ENCODE data around the gene PRSS27.
"Not testable (repeated sequence)": the region's sequence is repeated elsewhere in the genome, so short reads cannot be mapped to it uniquely, and the experiment has no call there.

The PRSS27 gene

DNA sequence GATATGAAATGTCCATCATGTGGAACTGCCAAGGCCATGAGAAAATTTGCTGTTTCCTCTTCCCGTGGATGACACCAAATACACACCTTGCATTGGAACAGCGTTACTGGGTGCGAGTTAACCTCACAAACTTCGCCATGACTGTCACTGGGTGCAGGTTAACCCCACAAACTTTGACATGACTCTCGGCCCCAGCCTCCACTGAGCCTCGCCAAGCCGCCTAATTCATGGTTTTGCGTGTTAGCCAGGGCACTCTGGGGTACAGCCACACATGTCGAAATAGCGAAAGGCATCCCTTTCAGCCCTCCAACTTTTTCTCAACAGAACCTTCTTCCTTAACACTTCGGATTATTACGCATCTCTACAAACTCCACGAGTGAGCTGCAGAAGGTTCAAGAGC is 48.3 kb downstream of the PRSS27 start:
- no peak for DNase-seq (ENCODE audit: low spot score)

DNA sequence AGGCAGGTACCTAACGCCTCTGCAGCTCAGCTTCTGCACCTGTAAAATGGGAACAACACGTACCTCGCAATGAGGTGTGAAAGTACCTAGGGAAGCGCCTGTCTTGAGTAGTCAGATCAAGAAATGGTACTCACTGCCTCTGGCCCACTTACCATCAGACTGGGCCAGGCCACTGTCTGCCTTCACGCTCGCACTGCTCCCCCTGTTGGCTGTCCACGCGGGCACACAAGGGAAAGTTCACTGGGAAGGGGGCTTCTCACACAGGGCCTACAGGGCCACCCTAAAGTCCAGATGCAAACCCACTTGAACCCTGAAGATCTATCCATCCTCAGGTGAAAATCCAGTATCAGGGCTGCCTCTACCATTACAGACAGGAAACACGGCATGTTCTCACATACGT is 48.8 kb downstream of the PRSS27 start:
- DNase-seq (ENCODE audit: low spot score) = not testable (repeated sequence)

DNA sequence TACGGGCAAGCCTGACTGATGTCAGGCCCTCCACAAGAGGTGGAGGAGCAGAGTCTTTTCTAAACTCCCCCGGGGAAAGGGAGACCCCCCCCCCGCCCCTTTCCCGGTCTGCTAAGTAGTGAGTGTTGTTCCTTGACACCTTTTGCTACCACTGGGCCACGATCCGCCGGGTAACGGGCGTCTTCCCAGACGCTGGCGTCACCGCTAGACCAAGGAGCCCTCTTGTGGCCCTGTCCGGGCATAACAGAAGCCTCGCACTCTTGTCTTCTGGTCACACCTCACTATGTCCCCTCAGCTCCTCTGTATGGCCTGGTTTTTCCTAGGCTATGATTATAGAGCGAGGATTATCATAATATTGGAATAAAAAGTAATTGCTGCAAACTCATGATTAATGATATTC is 50.0 kb downstream of the PRSS27 start:
- not testable (repeated sequence) for DNase-seq (ENCODE audit: low spot score)

DNA sequence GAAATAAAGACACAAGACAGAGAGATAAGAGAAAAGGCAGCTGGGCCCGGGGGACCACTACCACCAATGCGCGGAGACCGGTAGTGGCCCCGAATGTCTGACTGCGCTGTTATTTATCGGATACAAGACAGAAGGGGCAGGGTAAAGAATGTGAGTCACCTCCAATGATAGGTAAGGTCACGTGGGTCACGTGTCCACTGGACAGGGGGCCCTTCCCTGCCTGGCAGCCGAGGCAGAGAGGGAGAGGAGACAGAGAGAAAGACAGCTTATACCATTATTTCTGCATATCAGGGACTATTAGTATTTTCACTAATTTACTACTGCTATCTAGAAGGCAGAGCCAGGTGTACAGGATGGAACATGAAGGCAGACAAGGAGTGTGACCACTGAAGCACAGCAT is 50.4 kb downstream of the PRSS27 start:
- not testable (repeated sequence) for DNase-seq (ENCODE audit: low spot score)

DNA sequence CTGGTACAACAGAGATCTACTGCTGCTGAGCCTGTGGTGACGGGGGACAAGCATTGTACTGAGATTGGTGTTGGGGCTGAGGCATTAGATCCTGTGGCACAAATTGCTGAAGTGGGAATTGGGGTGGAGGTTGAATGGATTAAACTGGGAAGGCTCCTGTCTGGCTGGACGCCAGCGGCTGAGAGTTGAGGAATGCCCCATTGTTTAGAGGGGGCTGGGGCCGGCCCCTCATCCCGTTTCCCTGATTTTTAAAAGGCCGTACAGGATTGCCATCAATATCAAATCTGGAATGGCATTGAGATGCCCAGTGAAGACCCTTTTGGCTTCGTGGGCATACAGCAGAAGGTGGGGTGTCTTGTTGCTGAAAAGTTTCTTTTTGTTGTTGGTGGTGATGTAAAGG is 53.4 kb downstream of the PRSS27 start:
- not testable (repeated sequence) for DNase-seq (ENCODE audit: low spot score)

DNA sequence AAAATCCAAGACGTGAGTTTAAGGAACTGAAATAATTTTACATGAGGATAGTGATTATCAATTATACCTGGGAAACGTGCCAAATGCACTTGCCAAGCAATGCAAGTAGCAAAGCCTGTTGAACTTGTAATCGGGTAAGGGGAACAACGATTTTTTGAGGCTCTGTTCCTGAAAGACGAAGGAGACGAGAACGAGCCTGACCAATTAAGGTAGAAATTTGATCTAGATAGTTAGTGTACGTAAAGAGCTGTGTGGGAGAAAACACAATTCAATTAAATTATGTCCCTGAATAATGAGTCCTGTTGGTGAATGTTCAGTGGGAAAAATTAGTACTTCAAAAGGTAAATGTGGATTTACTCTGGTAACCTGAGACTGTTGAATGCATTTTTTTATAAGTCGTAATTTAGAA is 55.4 kb downstream of the PRSS27 start:
- DNase-seq (ENCODE audit: low spot score) = no peak

DNA sequence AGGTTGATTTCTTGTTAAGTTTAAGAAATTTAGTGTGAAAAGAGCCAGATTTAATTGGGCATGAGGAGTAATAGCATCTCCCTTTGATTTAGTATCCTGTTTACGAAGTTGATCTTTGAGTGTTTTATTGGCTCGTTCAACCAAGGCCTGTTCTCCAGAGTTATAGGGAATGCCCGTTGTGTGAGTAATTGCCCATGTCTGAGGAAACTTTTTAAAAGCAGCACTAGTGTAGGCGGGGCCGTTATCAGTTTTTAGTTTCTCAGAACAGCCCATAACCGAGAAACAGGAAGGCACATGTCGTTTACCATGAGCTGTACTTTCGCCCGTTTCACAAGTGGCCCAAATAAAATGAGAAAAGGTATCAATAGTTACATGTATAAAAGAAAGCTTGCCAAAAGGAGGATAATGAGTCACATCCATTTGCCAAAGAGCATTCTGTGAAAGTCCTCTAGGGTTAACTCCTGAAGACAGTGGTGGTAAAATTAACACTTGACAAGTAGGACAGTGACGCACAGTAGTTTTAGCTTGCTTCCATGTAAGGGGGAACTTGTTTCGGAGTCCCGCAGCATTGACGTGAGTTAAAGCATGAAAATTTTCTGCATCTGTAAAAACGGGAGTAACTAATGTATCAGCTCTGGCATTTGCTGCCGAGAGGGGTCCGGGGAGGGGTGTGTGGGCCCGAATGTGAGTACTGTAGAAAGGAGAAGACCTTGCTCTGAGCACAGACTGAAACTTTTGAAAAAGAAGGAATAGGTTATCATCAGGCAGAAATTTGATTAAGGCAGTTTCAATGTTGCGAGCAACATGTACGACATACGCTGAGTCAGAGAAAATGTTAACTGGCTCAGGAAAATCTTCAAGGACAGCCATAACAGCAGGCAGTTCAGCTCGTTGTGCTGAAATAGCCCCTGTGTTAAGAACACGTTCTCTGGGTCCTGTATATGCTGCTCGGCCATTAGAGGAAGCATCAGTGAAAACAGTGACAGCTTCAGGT is 56.2 kb downstream of the PRSS27 start:
- DNase-seq (ENCODE audit: low spot score) = no peak

All from hepatic stellate cell (primary cell).